Kidney (tissue), 22 donors: ENCODE data around the gene FMR1NB. TPM values are rescaled to one million over a fixed set of nuclear protein-coding genes. Genes with fewer than 3 reads are reported as not detected.

Source experiments
- DNase-seq, 5 donors: peaks; one replicate each; pipeline ENCODE4 v3.0.0-alpha.2; 2013 to 2020
- FAIRE-seq: peaks from 2 replicates; lab custom pipeline; 2012; peaks lifted over from hg19 to GRCh38; lab: Jason Lieb, UNC
- H3K27ac ChIP-seq, 2 donors: one replicate each; pipeline ENCODE4 v1.7.0; 2013; ENCODE audit warnings: low read depth in 2 of 2, low read length in 2 of 2, inconsistent platforms in 1 of 2
- H3K27me3 ChIP-seq: one replicate; pipeline ENCODE4 v1.7.1; 2013; ENCODE audit warnings: low read length, inconsistent platforms; ENCODE audit not compliant: control insufficient read depth, insufficient read depth
- H3K36me3 ChIP-seq, 3 donors: one replicate each; pipeline versions ENCODE4 v1.7.0 to v1.7.1; 2013; ENCODE audit warnings: low read length in 3 of 3, control low read depth in 1 of 3, inconsistent platforms in 1 of 3; ENCODE audit not compliant: insufficient read depth in 3 of 3, control insufficient read depth in 2 of 3
- H3K4me1 ChIP-seq, 3 donors: one replicate each; pipeline versions ENCODE4 v1.7.0 to v1.7.1; 2013; ENCODE audit warnings: low read length in 3 of 3, inconsistent platforms in 1 of 3, low read depth in 1 of 3; ENCODE audit not compliant: control insufficient read depth in 2 of 3, insufficient read depth in 2 of 3
- H3K4me3 ChIP-seq, 3 donors: one replicate each; pipeline versions ENCODE4 v1.7.0 to v1.8.1; 2013; ENCODE audit warnings: low read length in 3 of 3, control low read depth in 1 of 3, inconsistent platforms in 1 of 3
- H3K9ac ChIP-seq, 3 donors: one replicate each; pipeline versions ENCODE4 v1.7.0 to v1.7.1; 2013; ENCODE audit warnings: low read length in 3 of 3, control low read depth in 1 of 3, inconsistent platforms in 1 of 3
- H3K9me3 ChIP-seq, 3 donors: one replicate each; pipeline versions ENCODE4 v1.7.0 to v1.7.1; 2013; ENCODE audit warnings: low read length in 3 of 3, control low read depth in 1 of 3, inconsistent platforms in 1 of 3; ENCODE audit not compliant: control insufficient read depth in 2 of 3, insufficient read depth in 1 of 3
- CTCF ChIP-seq: IDR thresholded peaks from 3 replicates; pipeline ENCODE4 v1.5.1; 2012; ENCODE audit warnings: mild to moderate bottlenecking, moderate library complexity, borderline replicate concordance; ENCODE audit not compliant: insufficient read depth; ENCODE audit errors: extremely low read depth
- intact Hi-C: fragments of 100-400 bp; cut with DNase I; formaldehyde crosslinking; loops from one replicate; pipeline ENCODE4 v1.11.1; 2022
- long read RNA-seq, 10 donors: library from polyadenylated mRNA in 1 of 10; unstranded in 1 of 10; transcript quantifications; one replicate each; pipeline ENCODE4 v2.0.0 and lab custom pipeline, GENCODE V29; 2021 to 2026
- polyA plus RNA-seq: library from polyadenylated mRNA; stranded (reverse); fragments of 350-450 nt; fragmentation: Illumina TruSeq; extraction: RNeasy Lipid Tissue Mini Kit (QIAGEN cat#74804); gene quantifications from one replicate; pipeline ENCODE4 v1.2.3, GENCODE V29; 2014; ENCODE audit warnings: low read depth, low replicate concordance; ENCODE audit not compliant: insufficient read depth
- total RNA-seq: library from RNA; stranded (reverse); fragmentation: NEBNext Ultra II Directional; extraction: Animal tissue kit (Norgen Biotek cat#: 25700); gene quantifications from one replicate; pipeline ENCODE4 v1.2.1, GENCODE V29; 2021
- donor health status: control.
- donor health status: control.
- donor health status: control.
- donor health status: control.
- donor health status: control.
- donor health status: DM: yes; HTN: yes; CAD: no.
- donor health status: Normal renal cell carcinoma (clear cell type).

The FMR1NB gene, protein sequence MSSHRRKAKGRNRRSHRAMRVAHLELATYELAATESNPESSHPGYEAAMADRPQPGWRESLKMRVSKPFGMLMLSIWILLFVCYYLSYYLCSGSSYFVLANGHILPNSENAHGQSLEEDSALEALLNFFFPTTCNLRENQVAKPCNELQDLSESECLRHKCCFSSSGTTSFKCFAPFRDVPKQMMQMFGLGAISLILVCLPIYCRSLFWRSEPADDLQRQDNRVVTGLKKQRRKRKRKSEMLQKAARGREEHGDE
- not detected for total RNA-seq
- not detected for polyA plus RNA-seq
- long read RNA-seq, donor 1: 0 reads
- long read RNA-seq, donor 2: 0 reads
- long read RNA-seq, donor 3: 0 reads
- long read RNA-seq, donor 4: 0 reads
- long read RNA-seq, donor 5: 0 reads
- long read RNA-seq, donor 6: 0 reads
- long read RNA-seq, donor 7: 0 reads
- long read RNA-seq, donor 8: 0 reads
- long read RNA-seq, donor 9: 0 reads
- long read RNA-seq, donor 10: 0 reads

- FAIRE-seq (no peak), DNase-seq (no peak)
- H3K4me1 ChIP-seq: no peaks in the 10 kb centered on the region
- H3K9ac ChIP-seq: no peak within 1 kb of the TSS
- no peak within 1 kb of the TSS for H3K27ac ChIP-seq
- H3K36me3 ChIP-seq: no peaks in the 10 kb centered on the region
- H3K9me3 ChIP-seq: no peaks in the 10 kb centered on the region
- intact Hi-C loops: no loop called here
- H3K27me3 ChIP-seq: no peaks in the 10 kb centered on the region
- no peak for TF ChIP-seq CTCF
- no peak within 1 kb of the TSS for H3K4me3 ChIP-seq
These were observed at the start of gene FMR1NB for GRCh38 chrX:147981038-147981752. Gene FMR1NB, plus strand, starts transcription at chrX:147981337. Its CDS starts 66 bp downstream, at chrX:147981403.

- no peaks in the 10 kb centered on the region for H3K27me3 ChIP-seq
- TF ChIP-seq CTCF: no peak
- no peak overlapping the region for H3K4me3 ChIP-seq
- no peaks in the 10 kb centered on the region for H3K4me1 ChIP-seq
- no peak overlapping the region for H3K9ac ChIP-seq
- DNase-seq: no peak
- H3K27ac ChIP-seq: no peak overlapping the region
- no peaks in the 10 kb centered on the region for H3K9me3 ChIP-seq
- intact Hi-C loops: no loop called here
- H3K36me3 ChIP-seq: peaks cover 2 to 17% (median 2%) of the 10 kb centered on the region in 3 donors
- FAIRE-seq: no peak
These were observed 47.3 kb upstream of the FMR1NB start for GRCh38 chrX:147933815-147934214.

DNA sequence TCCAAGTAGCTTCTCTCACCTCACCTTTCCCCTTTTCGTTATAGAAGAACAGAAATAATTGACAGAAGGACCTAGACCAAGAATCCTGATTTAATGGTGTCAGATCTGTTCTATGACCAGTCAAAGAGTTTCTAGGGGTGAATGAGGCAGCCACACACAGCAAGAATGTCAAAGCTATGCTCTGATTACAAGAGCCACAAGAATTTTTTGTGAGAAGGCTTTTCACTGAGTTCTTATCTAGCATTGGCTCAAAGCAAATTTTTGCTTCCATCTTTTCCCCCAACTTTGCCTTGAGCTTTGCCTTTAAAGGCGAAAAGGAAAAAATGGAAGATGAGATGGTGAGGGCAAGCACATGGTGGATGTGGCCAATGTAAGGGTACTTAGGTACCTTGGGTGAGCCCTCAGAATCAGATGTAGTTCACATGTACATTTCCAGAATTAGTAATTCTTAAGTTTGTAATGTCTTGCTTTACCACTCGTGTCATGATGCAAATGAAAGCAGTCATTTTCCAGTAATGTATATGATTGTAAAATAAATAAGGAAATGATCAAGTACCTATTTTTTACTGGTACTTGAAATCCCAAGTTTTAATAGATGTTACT lies 45.9 kb upstream of the FMR1NB start:
- TF ChIP-seq CTCF: no peak
- Histone ChIP-seq H3K9me3 (no peaks in the 10 kb centered on the region), H3K4me1 (no peaks in the 10 kb centered on the region), H3K27ac (no peak overlapping the region), H3K9ac (no peak overlapping the region), H3K4me3 (no peak overlapping the region), H3K36me3 (peaks cover 2 to 12% (median 2%) of the 10 kb centered on the region in 3 donors), H3K27me3 (no peaks in the 10 kb centered on the region)
- FAIRE-seq: no peak
- DNase-seq: no peak
- intact Hi-C loops: no loop called here
